Kidney epithelial cell (primary cell): ENCODE results near the gene ALAD. TPM values are rescaled to one million over a fixed set of nuclear protein-coding genes. Genes with fewer than 3 reads are reported as not detected.
"Not testable (repeated sequence)": the region's sequence is repeated elsewhere in the genome, so short reads cannot be mapped to it uniquely, and the experiment has no call there.

ENCODE experiments used
- DNase-seq: peaks from one replicate; pipeline ENCODE4 v3.0.0-alpha.2; 2010; ENCODE audit warnings: low read depth
- H3K27me3 ChIP-seq: 2 replicates; pipeline ENCODE4 v1.6.0; 2011; ENCODE audit warnings: low read length; ENCODE audit not compliant: control insufficient read depth, insufficient read depth
- H3K36me3 ChIP-seq: 2 replicates; pipeline ENCODE4 v1.5.1; 2011; ENCODE audit warnings: low read length; ENCODE audit not compliant: control insufficient read depth, insufficient read depth
- H3K4me3 ChIP-seq: 2 replicates; pipeline ENCODE4 v1.5.1; 2011; ENCODE audit warnings: low read depth, mild to moderate bottlenecking, control low read depth, low read length
- total RNA-seq: library from RNA; depleted of rRNA; stranded (reverse); fragments of >200 nt; gene quantifications from 2 replicates; pipeline ENCODE4 v1.2.3, GENCODE V29; 2015
- TF ChIP-seq, protein P1 (sequence below): IDR thresholded peaks from 2 replicates; pipeline ENCODE4 v1.5.1; 2011; ENCODE audit warnings: mild to moderate bottlenecking, moderate library complexity, low read length, control low read depth, inconsistent platforms; ENCODE audit not compliant: insufficient read depth, poor library complexity, severe bottlenecking

The ALAD gene
- 6.2 and 6.7 TPM in 2 replicates for total RNA-seq

- H3K27me3 ChIP-seq, result no peaks in the 10 kb centered on the region
- H3K36me3 ChIP-seq, result no peaks in the 10 kb centered on the region
- peak; percentile 87 for DNase-seq
- TF ChIP-seq, protein P1, sequence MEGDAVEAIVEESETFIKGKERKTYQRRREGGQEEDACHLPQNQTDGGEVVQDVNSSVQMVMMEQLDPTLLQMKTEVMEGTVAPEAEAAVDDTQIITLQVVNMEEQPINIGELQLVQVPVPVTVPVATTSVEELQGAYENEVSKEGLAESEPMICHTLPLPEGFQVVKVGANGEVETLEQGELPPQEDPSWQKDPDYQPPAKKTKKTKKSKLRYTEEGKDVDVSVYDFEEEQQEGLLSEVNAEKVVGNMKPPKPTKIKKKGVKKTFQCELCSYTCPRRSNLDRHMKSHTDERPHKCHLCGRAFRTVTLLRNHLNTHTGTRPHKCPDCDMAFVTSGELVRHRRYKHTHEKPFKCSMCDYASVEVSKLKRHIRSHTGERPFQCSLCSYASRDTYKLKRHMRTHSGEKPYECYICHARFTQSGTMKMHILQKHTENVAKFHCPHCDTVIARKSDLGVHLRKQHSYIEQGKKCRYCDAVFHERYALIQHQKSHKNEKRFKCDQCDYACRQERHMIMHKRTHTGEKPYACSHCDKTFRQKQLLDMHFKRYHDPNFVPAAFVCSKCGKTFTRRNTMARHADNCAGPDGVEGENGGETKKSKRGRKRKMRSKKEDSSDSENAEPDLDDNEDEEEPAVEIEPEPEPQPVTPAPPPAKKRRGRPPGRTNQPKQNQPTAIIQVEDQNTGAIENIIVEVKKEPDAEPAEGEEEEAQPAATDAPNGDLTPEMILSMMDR, result peak; percentile 91
- H3K4me3 ChIP-seq, result peak within 1 kb of the TSS; percentile 98
Observed at GRCh38 chr9:113401027-113401792, at the start of gene ALAD. TSS of gene ALAD (minus strand) at chr9:113401284. CDS start at chr9:113393559, 7,725 bp downstream.

GRCh38 chr9:113449376-113449775 lies 48.3 kb upstream of the ALAD start:
- DNase-seq, result no peak
- Histone ChIP-seq H3K27me3 (no peaks in the 10 kb centered on the region), H3K4me3 (no peak overlapping the region), H3K36me3 (no peaks in the 10 kb centered on the region)
- TF ChIP-seq, protein P1, result no peak

- Histone ChIP-seq H3K27me3 (no peaks in the 10 kb centered on the region), H3K4me3 (no peak overlapping the region), H3K36me3 (no peaks in the 10 kb centered on the region)
- TF ChIP-seq, protein P1, result peak; percentile 23
- DNase-seq, result no peak
Observed at GRCh38 chr9:113446323-113446740, 45.2 kb upstream of the ALAD start.

- no peak for DNase-seq
- Histone ChIP-seq H3K27me3 (no peaks in the 10 kb centered on the region), H3K36me3 (no peaks in the 10 kb centered on the region), H3K4me3 (no peak overlapping the region)
- TF ChIP-seq, protein P1, result no peak
Observed at GRCh38 chr9:113444736-113445135, 43.7 kb upstream of the ALAD start.

DNA sequence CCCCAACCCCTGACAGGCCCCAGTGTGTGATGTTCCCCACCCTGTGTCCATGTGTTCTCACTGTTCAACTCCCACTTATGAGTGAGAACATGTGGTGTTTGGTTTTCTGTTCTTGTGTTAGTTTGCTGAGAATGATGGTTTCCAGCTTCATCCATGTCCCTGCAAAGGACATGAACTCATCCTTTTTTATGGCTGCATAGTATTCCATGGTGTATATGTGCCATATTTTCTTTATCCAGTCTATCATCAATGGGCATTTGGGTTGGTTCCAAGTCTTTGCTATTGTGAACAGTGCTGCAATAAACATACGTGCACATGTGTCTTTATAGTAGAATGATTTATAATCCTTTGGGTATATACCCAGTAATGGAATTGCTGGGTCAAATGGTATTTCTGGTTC lies 36.6 kb upstream of the ALAD start:
- not testable (repeated sequence) for H3K27me3 ChIP-seq, DNase-seq, H3K4me3 ChIP-seq, H3K36me3 ChIP-seq

- no peak overlapping the region for H3K4me3 ChIP-seq
- DNase-seq, result no peak
- H3K36me3 ChIP-seq, result no peaks in the 10 kb centered on the region
- H3K27me3 ChIP-seq, result no peaks in the 10 kb centered on the region
- TF ChIP-seq, protein P1, result no peak
Observed at GRCh38 chr9:113436728-113437515, 35.8 kb upstream of the ALAD start.
